NOMO-1 (cell line): ENCODE data around the gene CATSPERD.
"Not testable (repeated sequence)": the region's sequence is repeated elsewhere in the genome, so short reads cannot be mapped to it uniquely, and the experiment has no call there.

Experiments
- DNase-seq, 2 experiments: peaks; one replicate each; lab custom pipeline; 2025; ENCODE audit not compliant: unreplicated experiment in 2 of 2; lab: John Stamatoyannopoulos, UW

Gene CATSPERD

DNA sequence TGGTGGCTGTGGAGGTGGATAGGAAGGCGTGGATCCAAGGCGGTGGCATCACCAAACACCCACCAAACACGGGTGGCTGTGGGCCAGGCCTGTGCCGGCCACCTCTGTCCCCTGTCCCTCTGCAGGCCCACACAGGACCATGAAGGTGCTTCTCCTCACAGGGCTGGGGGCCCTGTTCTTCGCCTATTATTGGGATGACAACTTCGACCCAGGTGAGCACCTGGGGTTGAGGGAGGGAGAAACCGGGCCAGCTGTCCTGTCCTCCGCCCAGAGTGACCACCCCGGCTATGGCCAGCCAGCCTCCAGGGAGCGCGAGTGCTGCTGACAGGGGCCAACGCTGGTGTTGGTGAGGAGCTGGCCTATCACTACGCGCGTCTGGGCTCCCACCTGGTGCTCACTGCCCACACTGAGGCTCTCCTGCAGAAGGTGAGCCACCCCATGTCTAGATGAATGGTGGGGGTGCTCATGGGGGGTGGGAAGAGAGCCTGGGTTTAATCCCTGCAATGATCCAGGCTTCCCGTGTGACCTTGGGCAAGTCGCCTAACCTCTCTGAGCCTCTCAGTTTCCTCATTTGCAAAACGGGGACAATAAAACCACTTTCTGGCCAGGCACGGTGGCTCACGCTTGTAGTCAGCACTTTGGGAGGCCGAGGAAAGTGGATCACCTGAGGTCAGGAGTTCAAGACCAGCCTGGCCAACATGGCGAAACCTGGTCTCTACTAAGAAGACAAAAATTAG lies 35.6 kb upstream of the CATSPERD start:
- no peak for DNase-seq

DNA sequence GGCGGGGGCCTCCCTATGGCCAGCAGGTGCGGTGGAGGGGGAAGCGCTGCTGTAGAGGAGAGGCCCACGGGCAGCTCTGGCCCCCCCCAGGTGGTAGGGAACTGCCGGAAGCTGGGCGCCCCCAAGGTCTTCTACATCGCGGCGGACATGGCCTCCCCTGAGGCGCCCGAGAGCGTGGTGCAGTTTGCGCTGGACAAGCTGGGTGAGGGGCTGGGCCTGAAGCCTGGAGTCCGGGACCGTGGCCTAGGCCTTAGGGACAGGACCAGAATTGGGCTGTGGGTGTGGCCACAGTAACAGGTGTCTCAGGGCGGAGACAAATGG lies 34.2 kb upstream of the CATSPERD start:
- no peak for DNase-seq

GRCh38 chr19:5686647-5687359 lies 33.6 kb upstream of the CATSPERD start:
- DNase-seq, result peak; percentile 87 to 96

DNA sequence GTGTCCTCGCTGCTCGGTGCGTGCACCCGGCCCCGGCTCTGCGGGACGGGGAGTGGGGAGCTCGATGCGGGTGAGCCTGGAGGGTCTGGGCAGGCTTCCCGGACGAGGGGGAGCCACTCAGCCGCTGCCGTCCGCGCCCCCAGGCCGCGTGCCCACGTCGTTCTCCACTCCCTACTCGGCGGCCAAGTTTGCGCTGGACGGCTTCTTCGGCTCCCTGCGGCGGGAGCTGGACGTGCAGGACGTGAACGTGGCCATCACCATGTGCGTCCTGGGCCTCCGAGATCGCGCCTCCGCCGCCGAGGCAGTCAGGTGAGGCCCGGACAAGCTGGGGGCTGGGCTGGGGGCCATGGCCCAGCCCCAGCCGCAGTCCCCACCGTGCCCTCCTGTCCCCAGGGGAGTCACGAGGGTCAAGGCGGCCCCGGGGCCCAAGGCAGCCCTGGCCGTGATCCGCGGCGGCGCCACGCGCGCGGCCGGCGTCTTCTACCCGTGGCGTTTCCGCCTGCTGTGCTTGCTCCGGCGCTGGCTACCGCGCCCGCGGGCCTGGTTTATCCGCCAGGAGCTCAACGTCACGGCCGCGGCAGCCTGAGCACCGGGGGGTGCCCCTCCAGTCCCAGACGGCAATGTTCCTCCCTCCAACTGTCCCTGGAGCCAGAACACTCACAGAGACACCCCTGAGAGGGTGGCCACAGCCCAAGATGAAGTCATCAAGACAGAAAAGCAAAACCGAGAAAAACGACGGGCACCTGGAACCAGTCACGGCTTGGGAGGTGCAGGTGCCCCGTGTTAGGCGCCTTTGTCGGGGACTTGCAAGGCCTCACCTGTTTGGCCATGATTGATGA lies 32.9 kb upstream of the CATSPERD start:
- DNase-seq, result no peak

DNA sequence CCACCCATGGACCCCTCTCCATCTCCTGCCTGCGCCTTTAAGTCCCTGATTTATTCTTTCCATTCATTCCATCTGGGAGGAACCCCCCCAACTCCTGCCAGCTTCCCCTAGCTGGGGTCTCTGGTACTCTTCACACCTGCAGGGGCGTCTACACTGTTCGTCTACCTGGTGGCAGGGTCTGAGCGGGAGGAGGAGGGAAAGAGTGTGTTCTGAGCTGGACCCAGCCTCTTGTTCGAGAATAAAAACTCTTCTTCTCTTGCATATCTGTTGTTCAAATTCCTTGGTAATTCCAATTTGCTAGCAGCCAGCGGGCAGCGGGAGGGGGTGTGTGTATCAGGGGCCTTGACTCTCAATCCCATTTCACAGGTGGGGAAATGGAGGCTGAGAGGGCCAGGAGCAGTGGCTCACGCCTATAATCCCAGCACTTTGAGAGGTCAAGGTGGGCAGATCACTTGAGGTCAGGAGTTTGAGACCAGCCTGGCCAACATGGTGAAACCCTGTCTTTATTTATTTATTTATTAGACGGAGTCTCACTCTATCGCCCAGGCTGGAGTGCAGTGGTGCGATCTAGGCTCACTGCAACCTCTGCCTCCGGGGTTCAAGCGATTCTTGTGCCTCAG lies 32.1 kb upstream of the CATSPERD start:
- DNase-seq, result not testable (repeated sequence)

DNA sequence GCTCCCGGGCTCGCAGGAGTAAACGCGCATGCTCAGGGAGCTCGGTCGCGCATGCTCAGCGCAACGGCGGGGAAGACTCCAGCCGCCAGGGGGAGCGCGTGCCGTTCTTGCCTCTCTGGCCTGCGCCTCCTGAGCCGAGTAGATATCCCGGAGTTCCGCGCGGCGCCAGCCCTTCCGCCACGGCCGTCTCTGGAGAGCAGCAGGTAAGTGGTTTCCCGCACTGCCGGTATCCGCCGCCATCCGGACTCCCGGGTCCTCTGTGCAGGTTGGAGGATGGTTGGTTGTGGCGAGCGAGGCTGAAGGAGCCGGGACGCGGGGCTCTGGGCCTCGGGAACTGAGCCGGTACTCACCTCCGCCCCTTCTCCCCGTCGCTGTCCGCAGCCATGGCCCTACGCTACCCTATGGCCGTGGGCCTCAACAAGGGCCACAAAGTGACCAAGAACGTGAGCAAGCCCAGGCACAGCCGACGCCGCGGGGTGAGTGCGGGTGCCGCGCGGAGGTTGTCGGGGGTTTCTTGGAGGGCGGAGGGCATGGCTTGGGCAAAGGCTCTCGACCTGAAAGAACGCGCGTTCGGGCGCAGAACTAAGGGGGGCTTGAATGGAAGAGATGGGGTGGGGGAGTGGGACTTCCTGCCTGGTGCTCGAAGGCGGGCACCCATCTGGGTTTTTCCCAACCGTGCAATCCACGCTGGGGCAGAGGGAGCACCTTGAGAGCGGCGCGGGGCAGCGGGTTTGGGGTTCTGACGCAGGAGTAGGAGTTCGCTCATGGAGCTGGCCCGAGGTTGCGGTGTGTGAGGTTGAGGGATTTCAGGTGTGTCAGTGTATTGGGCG lies 30.1 kb upstream of the CATSPERD start, which contains the start of gene RPL36:
Gene RPL36, plus strand, starts transcription at position 171 of the 830 bp plus-strand sequence. Its CDS starts 213 bp downstream, at position 384.
- DNase-seq, result peak; percentile 89 to 94

DNA sequence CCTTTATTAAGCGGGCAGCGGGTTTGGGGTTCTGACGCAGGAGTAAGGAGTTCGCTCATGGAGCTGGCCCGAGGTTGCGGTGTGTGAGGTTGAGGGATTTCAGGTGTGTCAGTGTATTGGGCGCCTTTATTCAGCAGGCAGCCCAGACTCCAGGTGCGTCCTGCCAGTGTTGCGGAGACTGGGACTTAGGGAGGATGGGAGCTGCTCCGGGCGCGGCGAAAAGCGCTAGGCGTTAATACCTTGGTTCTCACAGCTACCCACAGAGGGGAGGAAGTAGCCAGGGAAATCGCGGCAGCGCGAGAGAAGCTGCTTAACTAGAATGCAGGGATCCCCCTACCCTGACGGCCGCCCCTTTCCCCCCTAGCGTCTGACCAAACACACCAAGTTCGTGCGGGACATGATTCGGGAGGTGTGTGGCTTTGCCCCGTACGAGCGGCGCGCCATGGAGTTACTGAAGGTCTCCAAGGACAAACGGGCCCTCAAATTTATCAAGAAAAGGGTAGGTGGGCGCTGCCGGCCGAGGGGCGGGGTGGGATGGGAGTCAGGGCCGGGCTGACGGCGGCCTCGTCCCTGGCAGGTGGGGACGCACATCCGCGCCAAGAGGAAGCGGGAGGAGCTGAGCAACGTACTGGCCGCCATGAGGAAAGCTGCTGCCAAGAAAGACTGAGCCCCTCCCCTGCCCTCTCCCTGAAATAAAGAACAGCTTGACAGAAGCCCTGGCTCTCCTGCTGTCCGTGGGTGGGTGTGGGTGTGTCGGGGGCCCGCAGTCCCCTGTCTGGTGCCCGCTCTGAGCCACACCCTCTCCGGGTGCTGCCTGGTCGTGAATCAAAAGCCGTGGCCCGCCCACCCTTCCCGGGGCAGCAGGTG lies 29.2 kb upstream of the CATSPERD start:
- DNase-seq, result peak; percentile 27 to 31

DNA sequence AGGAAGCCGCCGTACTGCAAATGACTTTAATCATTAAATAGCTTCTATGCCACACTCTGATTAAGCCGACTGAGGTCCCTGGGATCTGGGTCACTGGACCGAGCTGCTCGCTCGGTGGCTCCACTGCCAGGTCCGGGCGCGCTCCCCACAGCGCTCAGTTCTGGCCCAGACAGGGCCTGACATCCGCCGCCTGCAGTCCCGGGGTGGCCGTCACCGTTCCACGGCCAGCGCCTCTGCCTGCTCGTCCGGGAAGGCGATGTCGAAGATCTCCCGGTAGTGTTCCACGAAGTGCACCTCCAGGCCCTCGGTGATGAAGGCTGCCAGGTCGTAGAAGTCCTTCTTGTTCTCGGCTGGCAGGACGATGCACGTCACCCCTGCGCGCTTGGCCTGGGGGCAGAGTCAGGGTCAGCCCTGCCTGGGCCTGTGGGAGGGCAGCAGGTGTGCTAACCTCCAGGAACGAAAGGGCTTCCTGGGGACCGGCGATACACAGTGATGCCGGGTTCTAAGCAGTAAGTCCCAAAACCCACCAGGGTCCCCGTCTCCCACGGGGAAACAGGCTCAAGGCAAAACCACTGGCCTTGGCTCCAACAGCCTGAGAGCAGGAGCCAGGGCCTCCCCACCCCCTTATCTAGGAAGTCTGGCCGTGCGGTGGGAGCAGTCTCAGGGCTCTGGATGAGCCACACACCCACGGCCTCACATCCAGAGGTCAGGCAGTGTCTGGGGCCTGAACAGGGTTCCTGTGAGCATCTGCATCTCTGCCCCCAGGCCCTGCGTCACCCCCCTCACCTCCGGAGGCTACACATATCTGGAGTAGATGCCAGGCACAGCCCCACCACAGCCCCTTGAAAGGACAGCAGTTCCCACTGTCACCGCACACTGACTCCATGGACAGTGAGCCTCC lies 28.4 kb upstream of the CATSPERD start:
- DNase-seq, result no peak

DNA sequence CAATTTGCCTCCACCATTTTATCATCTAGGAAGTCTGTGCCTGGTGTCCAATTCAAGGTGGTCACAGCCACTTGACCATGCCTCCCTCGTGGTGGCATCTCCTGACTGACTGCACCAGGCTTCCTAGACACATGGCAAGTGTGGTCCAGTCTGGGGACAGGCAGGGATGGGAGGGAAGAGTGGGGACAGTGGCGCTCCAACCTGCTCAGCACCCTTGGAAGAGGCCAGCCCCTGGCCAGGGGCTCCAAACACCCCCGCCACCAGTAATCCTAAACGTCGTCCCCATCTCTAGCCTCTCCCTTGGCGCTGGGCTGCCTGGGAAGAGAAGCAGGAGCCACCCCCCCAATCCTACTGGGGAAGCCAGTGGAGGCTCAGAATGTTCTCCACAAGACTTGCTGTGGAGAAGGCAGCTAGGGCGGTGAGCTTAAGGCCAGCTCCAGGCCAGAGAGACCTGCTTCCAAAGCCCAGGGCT lies 27.7 kb upstream of the CATSPERD start:
- DNase-seq, result no peak

- DNase-seq, result no peak
These were observed 27.0 kb upstream of the CATSPERD start for GRCh38 chr19:5693195-5694166.

DNA sequence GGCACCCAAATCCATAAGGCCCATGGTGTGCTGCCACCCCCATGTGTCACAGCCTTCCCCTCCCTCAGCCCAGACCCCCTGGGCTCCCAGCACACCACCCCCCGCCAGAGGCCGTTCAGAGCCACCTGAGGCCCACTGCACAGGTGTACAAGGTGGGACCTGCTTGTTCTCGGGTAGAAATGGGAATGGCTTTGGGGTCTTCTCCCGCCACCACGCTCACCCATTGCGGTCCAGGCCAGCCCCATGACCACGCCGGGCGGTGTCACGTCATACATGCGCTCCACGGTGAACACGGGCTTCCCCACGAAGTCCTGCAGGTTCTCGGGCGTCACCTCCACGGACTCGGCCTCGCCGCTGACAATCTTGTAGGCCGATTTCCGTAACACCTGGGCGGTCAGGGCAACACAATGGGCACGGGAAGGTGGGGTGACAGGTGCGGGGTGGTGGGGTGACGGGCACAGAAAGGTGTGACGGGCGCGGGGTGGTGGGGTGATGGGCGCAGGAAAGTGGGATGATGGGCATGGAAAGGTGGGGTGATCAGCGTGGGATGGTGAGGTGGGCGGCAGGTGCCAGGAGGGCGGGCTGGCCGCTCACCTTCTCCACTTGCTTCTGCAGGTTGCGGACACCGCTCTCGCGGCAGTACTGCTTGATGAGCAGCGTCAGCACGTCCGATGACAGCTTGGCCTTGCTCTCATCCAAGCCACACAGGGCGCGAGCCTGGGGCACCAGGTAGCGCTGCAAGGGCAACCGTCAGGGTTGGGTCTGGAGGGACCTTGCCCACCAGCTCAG lies 26.1 kb upstream of the CATSPERD start:
- no peak for DNase-seq

DNA sequence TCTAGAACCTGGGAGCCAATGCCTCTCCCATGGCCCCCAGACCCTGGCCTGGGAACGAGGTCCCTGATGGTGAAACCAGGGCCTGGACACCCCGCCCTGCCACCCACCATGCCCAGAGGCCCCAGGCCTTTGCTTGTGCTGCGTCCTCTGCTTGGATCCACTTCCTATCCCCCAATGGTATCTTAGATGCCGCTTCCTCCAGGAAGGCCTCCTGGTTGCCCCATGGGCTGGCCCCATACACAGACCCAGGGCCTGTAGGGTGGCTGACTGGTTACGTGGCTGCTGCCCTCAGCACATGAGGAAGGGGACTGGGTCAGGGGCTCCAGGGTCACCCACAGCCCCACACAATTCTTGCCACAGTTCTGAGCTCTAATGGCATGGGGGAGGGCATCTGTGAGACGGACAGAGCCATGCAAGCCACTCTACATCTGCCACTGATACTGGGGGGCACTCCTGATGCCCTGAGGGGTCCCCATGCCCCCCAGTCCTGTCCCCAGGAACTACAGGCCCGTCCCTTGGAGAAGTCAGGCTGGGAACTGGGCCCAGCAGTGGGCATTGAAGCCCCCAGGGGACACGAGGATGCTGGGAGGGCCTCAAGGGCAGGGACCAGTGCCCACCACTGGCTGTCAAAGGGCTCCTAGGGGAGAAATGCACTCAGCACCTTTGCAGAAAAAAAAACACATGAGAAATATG lies 25.3 kb upstream of the CATSPERD start:
- no peak for DNase-seq

- DNase-seq, result no peak
These were observed 24.7 kb upstream of the CATSPERD start for GRCh38 chr19:5695649-5696195.

DNA sequence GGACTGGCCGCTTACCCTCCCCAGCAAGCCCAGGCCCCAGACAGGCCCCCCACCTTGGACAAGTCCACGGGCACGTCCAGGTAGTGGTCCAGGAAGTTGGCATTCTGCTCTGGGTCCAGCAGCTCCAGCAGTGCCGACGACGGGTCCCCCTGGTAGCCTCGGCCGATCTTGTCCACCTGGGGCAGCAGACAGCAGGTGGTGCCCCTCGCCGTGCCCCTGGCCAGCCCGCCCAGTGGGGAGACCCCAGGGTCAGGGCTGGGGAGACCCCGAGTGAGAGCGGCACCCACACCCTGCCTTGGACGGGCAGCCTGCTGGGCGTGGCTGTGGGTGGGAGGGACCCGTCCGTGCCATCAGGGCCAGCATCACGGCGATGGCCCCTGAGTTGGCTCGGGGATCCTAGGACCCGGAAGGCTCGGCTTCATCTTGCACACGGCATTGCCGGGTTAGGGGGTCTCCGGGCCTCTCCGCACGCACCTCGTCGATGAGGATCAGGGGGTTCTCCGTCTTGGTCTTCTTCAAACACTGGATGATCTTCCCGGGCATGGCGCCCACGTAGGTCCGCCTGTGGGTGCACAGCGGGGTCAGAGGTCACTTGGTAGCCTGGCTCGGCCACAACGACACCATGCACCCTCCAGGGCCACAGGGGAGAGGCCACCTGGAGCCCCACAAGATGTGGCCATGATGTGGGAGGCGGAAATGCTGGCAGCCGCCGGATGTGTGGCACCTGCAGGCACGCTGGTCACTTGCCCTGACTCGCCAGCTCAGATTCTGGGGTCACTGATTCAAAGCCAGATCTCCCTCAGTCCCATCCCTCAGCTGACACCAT lies 24.0 kb upstream of the CATSPERD start:
- no peak for DNase-seq
